ENCODE measurements around the gene ATP6V1G2. TPM values are rescaled to one million over a fixed set of nuclear protein-coding genes. Genes with fewer than 3 reads are reported as not detected.

The ATP6V1G2 gene
- total and polyA plus RNA-seq, 2 of the 4 experiments (the other 2 are of a cell fraction) = 1.4 to 6.5 TPM

DNA sequence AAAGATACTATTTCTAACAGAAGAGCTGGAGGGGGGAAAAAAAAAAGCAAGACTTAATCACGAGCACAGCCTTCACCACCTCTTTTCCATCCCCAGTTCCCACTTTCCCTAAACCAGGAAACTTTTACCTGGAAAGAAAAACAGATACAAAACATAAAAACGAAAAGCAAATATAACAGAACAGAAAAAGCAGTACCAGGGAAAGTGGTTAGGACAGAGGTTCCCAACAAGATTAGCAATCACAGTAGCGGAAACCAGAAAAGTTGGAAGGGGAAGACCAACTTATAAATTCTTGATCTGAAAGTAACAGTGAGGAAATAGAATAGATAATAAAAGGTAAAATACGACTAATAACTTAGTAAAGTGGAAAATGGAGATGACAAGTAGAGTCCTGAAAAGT, 5.8 kb downstream of the ATP6V1G2 start:
- peak overlapping the region; percentile 99 for H3K23ac ChIP-seq (ENCODE audit: low read depth, low read length)
- intact Hi-C loops (cut with micrococcal nuclease) = loop anchor here (1.0 kb wide), 1 partner anchor 47 kb away; no protein-coding TSS in a partner anchor
- peak overlapping the region; percentile 83 for H3K27ac ChIP-seq (ENCODE audit: insufficient read depth, low read length)
- POLR2A ChIA-PET (ENCODE audit: unreplicated experiment) = interaction anchor here (0.6 kb wide), 1 partner anchor 120 kb away, joined by 4 read pairs; the partner anchor contains the start of gene C6orf47
- no peak overlapping the region for H2BK15ac ChIP-seq (ENCODE audit: low read depth, low read length)
- H2BK5ac ChIP-seq (ENCODE audit: low read depth, low read length, poor library complexity, severe bottlenecking) = peak overlapping the region; percentile 99
- TF ChIP-seq POLR2A (IDR thresholded peaks at IDR 0.05; ENCODE audit: low read depth, low read length) = no peak
- peak overlapping the region; percentile 73; the same call in 1 of the 2 replicates for H2BK120ac ChIP-seq (ENCODE audit: low read depth, low read length)
- no peaks in the 10 kb centered on the region for H3K9me3 ChIP-seq (ENCODE audit: control insufficient read depth, insufficient read depth, low read length)
- H3K79me1 ChIP-seq (ENCODE audit: low read depth in 1 of 2, low read length in 2 of 2) = peaks cover 17 to 55% of the 10 kb centered on the region in 2 experiments
- 0 out of 2 replicates have a peak, but pooled peaks cover 6% of the 10 kb centered on the region for H3K9me1 ChIP-seq (ENCODE audit: insufficient read depth, low read length)
- CTCF ChIA-PET = interaction anchor here (1.0 to 1.1 kb wide), 2 partner anchors 8 to 55 kb away, joined by 3 read pairs; no protein-coding TSS in a partner anchor
- DNase-seq (no peak), ATAC-seq (ENCODE audit: low read depth) (no peak)
- peaks cover 61% of the 10 kb centered on the region for H4K20me1 ChIP-seq (ENCODE audit: insufficient read depth, low read length)
- peak overlapping the region; percentile 99 for H2AK5ac ChIP-seq (ENCODE audit: low read depth, low read length)
- peak overlapping the region; percentile 96 for H3K4ac ChIP-seq (ENCODE audit: low read depth, low read length)
- H3K4me3 ChIP-seq (ENCODE audit: insufficient read depth, low read depth, low read length) = peak overlapping the region; percentile 72
- dilution Hi-C loops (cut with HindIII; ENCODE audit: low sequenced_read_pairs, unreplicated experiment) = no loop called here
- no peak overlapping the region for H2BK20ac ChIP-seq (ENCODE audit: low read depth, low read length)
- peak overlapping the region; percentile 87 to 99; a peak in 3 of 4 replicates for H4K8ac ChIP-seq (ENCODE audit: low read depth in 2 of 2, low read length in 2 of 2)
- BruUV-seq (replicated peaks) = no TSS peak
- no CpG with 5 or more reads among the region's 4 CpGs for WGBS, 2 experiments (ENCODE audit: extremely low coverage in 2 of 2, insufficient read length in 1 of 2)
- peaks cover 10% of the 10 kb centered on the region for H3K4me1 ChIP-seq (ENCODE audit: control insufficient read depth, insufficient read depth, low read length)
- H3K18ac ChIP-seq (ENCODE audit: low read depth, low read length) = no peak overlapping the region
- peak overlapping the region; percentile 100 for H3K14ac ChIP-seq (replicated peaks; ENCODE audit: low read depth, low read length)
- peak overlapping the region; percentile 99 for H3K56ac ChIP-seq (ENCODE audit: extremely low read depth, insufficient read depth, low read length)
- H3K9ac ChIP-seq (ENCODE audit: low read depth, low read length) = peak overlapping the region; percentile 99
- H4K91ac ChIP-seq (ENCODE audit: insufficient read depth, low read depth, low read length) = peak overlapping the region; percentile 99
- no peaks in the 10 kb centered on the region for H3K27me3 ChIP-seq (ENCODE audit: control insufficient read depth, insufficient read depth, low read length)
- H4K5ac ChIP-seq (ENCODE audit: low read depth, low read length) = peak overlapping the region; percentile 87
- H2AFZ ChIP-seq (replicated peaks; ENCODE audit: low read length, poor library complexity) = no peak overlapping the region
- in situ Hi-C loops (cut with MboI; ENCODE audit: low sequenced_read_pairs) = loop anchor here (5.0 to 10.0 kb wide), 2 partner anchors 48 to 294 kb away; no protein-coding TSS in a partner anchor
- H2AK9ac ChIP-seq (replicated peaks; ENCODE audit: low read depth, low read length, poor library complexity) = peak overlapping the region; percentile 98
- H3K36me3 ChIP-seq (ENCODE audit: control insufficient read depth, insufficient read depth, low read length) = peaks cover 35% of the 10 kb centered on the region
- H3K4me2 ChIP-seq (ENCODE audit: low read depth, low read length) = peak overlapping the region; percentile 85
